HTERT RPE-1 (cell line): ENCODE data around the gene USF2.

Experiments
- in situ Hi-C: fragments of 300-500 bp; cut with MboI; formaldehyde crosslinking; loops from 4 replicates; pipeline ENCODE4 v1.14.3; 2020; ENCODE audit warnings: low sequenced_read_pairs

USF2 gene

GRCh38 chr19:35264268-35265125, 4.3 kb upstream of the USF2 start:
- in situ Hi-C loops, result no loop called here

- in situ Hi-C loops, result no loop called here
Measured at GRCh38 chr19:35265126-35265899, 3.4 kb upstream of the USF2 start.

- in situ Hi-C loops, result no loop called here
Measured at GRCh38 chr19:35265900-35266519, 2.8 kb upstream of the USF2 start.

- in situ Hi-C loops, result no loop called here
Measured at GRCh38 chr19:35266520-35267352, 2.0 kb upstream of the USF2 start.

- in situ Hi-C loops, result no loop called here
Measured at GRCh38 chr19:35267353-35267817, 1.4 kb upstream of the USF2 start.

- in situ Hi-C loops, result no loop called here
Measured at GRCh38 chr19:35267818-35268535, 785 bp upstream of the USF2 start.

GRCh38 chr19:35269438-35270117, 816 bp downstream of the USF2 start:
- in situ Hi-C loops, result no loop called here

GRCh38 chr19:35270381-35270811, 1.6 kb downstream of the USF2 start:
- in situ Hi-C loops, result no loop called here

- in situ Hi-C loops, result no loop called here
Measured at GRCh38 chr19:35271546-35271945, 2.8 kb downstream of the USF2 start.

- in situ Hi-C loops, result no loop called here
Measured at GRCh38 chr19:35272122-35272719, 3.5 kb downstream of the USF2 start.

- in situ Hi-C loops, result no loop called here
Measured at GRCh38 chr19:35272954-35273649, 4.3 kb downstream of the USF2 start.

- in situ Hi-C loops, result no loop called here
Measured at GRCh38 chr19:35273686-35274259, 5.0 kb downstream of the USF2 start.

- in situ Hi-C loops, result no loop called here
Measured at GRCh38 chr19:35274323-35274722, 5.6 kb downstream of the USF2 start.

GRCh38 chr19:35276706-35277281, 8.0 kb downstream of the USF2 start:
- in situ Hi-C loops, result no loop called here

GRCh38 chr19:35278578-35279284, 10.0 kb downstream of the USF2 start:
- in situ Hi-C loops, result no loop called here

GRCh38 chr19:35279374-35279773, 10.6 kb downstream of the USF2 start:
- in situ Hi-C loops, result no loop called here
